GM21360 (cell line): ENCODE results near the gene RNF213.
A peak's percentile ranks its signal among the peaks of the same experiment; 100 is the strongest.
"Not testable (repeated sequence)": the region's sequence is repeated elsewhere in the genome, so short reads cannot be mapped to it uniquely, and the experiment has no call there.

Experiments
- ATAC-seq: cut with Tn5 transposase; IDR thresholded peaks from one replicate; pipeline ENCODE4 v1.9.1; 2021; ENCODE audit warnings: mild to moderate bottlenecking, moderate library complexity; ENCODE audit not compliant: unreplicated experiment

Gene RNF213

DNA sequence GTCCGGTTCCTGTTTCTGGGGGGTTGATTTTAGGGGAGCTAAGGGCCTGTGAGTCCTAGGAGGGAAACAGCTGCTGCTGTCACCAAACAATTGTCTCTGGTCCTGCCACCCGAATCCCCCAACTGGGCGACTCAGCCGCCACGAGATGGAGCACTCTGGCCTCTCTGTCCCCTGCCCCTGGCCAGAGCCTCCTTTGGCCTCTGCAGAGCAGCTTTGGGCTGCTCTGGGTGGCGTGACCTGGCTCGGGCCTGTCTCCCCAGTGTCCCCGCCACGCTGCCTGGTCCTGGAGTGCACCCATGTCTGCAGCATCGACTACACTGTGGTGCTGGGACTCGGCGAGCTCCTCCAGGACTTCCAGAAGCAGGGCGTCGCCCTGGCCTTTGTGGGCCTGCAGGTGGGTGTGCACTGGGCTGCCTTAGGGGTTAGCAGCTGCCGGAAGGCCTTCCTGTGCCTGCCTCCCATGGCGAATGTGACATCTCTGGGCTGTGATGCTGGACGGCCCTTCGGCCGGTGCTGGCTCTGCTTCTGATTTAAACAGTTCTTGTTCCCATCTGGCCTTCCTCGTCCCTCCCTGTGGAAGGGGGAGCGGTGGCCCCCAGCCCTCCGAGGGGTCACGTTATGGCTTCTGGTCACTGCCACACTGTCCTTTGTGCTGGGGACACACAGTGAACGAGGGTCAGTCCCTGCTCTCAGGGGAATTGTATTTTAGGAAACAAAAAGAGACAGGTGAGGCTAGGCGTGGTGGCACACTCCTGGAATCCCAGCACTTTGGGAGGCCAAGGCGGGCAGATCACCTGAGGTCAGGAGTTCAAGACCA, 11.6 kb upstream of the RNF213 start:
- no peak for ATAC-seq

DNA sequence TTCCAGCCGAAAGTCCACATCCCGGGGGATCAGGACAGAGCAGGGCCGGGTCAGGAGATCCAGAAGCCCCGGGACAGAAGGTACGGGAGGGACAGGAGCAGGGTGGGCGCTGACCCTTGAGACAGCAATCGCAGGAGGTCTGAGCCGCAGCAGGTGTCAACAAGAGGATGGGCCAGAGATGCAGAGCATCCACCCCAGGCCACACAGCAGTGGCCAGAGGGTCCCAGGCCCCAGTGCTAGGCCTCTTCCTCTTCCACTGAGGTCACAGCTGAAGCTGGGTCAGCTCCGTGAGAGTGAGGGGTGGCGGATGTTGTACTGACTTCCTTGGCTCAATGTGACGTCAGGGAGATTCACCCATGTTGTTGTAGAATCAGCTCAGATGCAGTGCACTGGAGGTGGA, 8.7 kb upstream of the RNF213 start:
- no peak for ATAC-seq

DNA sequence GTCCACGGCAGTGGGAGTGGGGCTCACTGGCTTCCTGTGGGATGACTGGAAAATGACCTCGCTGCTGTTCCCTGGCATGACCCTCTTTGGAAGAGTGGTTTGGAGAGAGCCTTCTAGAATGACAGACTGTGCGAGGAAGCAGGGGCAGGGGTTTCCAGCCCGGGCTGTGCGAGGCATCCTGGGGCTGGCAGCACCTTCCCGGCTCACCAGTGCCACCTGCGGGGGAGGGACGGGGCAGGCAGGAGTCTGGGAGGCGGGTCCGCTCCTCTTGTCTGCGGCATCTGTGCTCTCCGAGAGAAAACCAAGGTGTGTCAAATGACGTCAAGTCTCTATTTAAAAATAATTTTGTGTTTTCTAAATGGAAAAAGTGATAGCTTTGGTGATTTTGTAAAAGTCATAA, 7.8 kb upstream of the RNF213 start:
- ATAC-seq: no peak

DNA sequence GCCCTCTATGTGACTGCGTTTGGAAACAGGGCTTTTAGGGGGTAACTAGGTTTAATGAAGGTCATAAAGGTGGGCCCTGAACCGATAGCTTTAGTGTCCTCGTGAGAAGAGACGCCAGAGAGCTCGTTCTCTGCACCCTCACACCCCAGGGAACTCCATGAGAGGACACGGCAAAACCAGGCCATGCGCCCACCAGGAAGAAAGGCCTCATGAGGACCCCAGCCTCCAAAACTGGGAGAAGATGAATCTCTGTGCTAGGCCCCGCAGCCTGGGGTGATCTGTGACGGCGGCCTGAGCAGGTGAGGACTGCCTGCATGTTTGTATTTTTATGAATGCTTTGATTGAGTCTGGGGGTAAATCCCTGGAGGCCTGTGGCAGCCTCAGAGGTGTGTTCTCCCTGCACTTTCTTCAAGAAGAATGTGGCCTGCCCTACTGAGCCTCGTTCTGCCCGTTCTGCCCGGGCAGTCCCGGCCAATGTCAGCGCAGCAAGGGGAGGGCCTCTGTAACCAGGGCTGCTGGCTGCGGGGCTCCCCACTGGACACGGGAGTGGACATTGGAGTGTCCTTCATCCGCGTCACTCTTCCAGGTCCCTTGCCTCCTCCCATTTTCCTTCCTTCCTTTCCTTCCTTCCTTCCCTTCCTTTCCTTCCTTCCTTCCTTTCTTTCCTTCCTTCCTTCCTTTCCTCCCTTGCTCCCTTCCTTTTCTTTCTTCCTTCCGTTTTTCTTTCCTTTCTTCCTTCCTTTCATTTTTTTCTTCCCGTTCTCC, 6.8 kb upstream of the RNF213 start:
- no peak for ATAC-seq

GRCh38 chr17:80254396-80255251, 6.0 kb upstream of the RNF213 start:
- ATAC-seq: no peak

DNA sequence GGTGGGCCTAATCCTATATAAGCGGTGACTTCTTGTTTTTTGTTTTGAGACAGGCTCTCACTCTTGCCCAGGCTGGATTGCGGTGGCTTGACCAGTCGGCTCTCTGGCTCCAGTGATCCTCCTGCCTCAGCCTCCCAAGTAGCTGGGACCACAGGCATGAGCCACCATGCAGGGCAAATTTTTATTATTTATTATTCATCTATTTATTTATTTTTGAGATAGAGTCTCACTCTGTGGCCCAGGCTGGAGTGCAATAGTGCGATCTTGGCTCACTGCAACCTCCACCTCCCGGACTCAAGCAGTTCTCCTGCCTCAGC, 4.7 kb upstream of the RNF213 start:
- ATAC-seq: no peak

- no peak for ATAC-seq
Measured at GRCh38 chr17:80257716-80258213, 2.9 kb upstream of the RNF213 start.

- not testable (repeated sequence) for ATAC-seq
Measured at GRCh38 chr17:80258296-80258695, 2.4 kb upstream of the RNF213 start.

GRCh38 chr17:80259457-80260068, 1.1 kb upstream of the RNF213 start:
- no peak for ATAC-seq

GRCh38 chr17:80260069-80260535, 550 bp upstream of the RNF213 start:
- peak; percentile 27 for ATAC-seq

DNA sequence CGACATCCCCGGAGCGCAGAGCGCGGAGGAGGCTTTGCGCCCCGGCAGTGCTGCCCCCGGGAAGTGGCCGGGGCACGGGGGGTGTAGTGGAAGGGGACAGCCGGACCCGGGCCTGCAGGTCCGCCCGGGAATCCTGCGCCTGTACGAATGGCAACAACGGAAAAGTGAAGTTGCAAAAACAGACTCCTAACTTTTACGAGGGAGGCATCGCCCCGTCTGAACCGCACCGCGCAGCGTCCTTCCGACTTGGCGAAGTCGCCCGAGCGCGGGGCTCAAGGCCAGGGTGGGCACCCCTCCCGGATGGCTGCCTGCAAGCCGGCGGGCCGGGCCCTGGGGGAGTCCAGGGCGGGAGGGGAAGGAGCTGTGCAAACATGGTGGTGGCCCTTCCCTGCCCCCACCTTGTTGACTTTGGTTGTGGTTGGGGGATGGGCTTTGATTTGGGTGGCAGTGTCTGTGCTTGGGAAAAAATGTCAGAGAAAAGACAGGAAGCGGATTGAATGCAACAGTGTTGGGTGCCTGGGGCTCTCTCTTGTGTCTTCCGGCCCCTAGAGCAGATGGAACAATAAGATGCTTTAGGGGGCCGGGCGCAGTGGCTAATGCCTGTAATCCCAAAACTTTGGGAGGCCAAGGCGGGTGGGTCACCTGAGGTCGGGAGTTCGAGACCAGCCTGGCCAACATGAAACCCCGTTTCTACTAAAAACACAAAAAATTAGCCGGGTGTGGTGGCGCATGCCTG, 675 bp downstream of the RNF213 start:
- no peak for ATAC-seq

DNA sequence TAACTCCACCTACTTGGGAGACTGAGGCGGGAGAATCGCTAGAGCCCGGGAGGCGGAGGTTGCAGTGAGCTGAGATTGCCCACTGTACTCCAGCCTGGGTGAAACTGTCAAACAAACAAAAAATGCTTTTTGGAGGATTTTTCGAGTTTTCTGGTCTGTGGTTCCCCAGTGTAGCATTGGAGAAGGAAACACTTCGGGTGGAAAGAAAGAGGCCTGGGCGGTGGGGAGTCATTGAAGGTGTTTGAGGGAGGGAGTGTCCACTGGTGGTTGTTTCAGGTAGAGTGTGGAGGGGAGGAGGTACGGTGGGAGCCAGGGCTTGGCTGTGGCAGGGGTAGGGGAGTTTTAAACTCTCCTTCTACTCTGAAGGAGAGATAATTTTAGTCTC, 1.2 kb downstream of the RNF213 start:
- ATAC-seq: no peak

DNA sequence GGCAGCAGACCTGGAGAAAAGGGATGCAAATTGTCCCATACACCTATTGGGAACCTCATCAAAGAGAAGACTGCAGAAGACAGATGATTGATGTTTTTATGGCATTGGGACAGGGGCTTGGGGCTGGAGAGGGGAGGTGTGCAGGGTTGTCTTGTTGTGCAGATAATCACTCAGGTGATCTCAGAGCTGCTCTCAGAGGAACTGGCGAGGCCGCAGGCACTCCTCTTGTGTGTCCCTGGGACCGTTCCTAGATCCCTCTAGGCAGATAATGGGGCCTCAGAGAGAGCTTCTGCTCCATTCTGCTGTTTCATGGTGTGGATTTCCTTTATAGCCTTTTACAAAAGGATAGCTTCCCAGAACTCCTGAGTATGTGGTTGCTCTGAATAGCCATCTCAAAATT, 1.6 kb downstream of the RNF213 start:
- ATAC-seq: no peak

DNA sequence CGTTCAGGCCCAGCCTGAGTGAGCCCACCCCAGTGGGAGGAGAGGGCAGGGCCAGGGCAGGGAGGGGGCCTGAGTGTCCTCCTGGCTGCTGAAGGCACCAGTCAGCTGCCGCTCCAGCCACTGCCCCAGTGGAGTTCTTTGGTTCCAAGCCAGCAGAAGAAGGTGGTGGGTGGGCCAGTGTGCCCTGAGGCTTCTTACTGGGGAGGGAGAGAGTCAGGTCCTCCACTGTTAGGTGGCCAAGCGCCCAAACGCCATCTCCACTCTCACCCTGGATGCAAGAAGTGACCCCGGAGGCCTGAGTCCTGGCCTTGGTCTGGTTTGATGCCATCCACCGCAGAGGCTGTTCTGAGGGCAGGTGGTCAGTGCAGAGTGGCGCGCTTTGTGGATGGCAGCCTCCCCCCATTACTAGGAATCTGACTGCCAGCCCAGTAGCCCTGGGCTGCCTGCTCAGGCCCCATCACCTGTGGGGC, 2.2 kb downstream of the RNF213 start:
- ATAC-seq: no peak

GRCh38 chr17:80263253-80264204, 2.9 kb downstream of the RNF213 start:
- peak; percentile 28 for ATAC-seq

DNA sequence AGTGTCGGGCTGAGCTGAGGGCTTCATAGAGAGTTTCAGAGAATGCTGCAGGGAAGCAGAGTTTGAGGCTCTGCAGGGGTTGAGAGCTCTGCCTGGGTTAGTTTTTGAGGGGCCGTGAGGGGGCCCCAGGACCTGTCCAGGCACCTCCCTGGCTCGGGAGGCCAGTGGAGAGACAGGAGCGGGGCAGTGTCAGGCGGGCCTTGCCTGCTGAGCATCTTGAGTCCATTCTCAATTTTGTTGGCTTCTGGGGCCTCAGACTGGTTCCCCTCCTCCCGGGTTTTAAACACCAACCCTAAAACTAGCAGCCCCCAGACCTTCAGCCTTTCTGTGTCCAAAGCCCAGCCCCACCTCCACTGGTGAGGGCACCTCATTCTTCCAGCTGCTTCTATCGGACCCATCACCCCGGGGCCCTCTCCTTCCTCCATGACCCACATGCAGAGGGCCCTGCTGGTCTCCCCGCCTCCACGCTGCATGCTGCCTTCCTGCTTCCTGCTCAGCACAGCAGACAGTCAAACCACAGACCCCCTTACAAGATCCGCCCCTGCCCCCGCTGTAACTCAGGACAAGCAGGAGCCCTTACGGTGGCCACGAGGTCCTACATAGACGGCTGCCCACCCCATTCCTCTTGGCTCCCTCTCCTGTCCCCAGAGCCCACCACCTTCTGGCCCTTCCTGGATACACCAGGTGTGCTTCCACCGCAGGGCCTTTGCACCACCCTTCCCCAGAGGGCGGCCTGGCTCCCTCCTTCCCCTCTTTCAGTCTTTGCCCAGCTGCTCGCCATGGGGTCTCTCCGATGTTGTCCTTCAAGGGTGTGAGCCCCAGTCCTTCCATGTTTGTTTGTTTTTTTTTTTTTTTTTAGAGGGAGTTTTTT, 3.8 kb downstream of the RNF213 start:
- ATAC-seq: no peak

GRCh38 chr17:80265205-80266068, 4.8 kb downstream of the RNF213 start:
- no peak for ATAC-seq
